SK-N-SH treated with all-trans-retinoic acid at 6 μM for 48 hours (cell line): ENCODE data around the gene TNFRSF12A.

Experiments used
- ATAC-seq: fragments of 200-7000 bp; cut with Tn5 transposase; 3 replicates; pipeline ENCODE4 v1.9.1; 2020; ENCODE audit warnings: mild to moderate bottlenecking, moderate library complexity
- ARNTL ChIP-seq: fragments of 450-650 bp; formaldehyde crosslinking; IDR thresholded peaks from 2 replicates; pipeline ENCODE4 v1.5.0; 2020; ENCODE audit warnings: low read depth, mild to moderate bottlenecking, moderate library complexity, borderline replicate concordance
- BACH2 ChIP-seq: fragments of 250-450 bp; sonication (Bioruptor Pico); IDR thresholded peaks from 2 replicates; pipeline ENCODE4 v1.9.0; 2021; ENCODE audit warnings: mild to moderate bottlenecking, borderline replicate concordance
- CSDC2 ChIP-seq: fragments of 250-450 bp; sonication (Bioruptor Pico); IDR thresholded peaks from 2 replicates; pipeline ENCODE4 v1.5.0; 2020; ENCODE audit warnings: mild to moderate bottlenecking, moderate library complexity
- CSRNP3 ChIP-seq: fragments of 250-450 bp; sonication (Bioruptor Pico); IDR thresholded peaks from 2 replicates; pipeline ENCODE4 v1.5.1; 2021; ENCODE audit warnings: mild to moderate bottlenecking, moderate library complexity
- ESRRG ChIP-seq: fragments of 250-450 bp; sonication (Bioruptor Pico); IDR thresholded peaks from 2 replicates; pipeline ENCODE4 v1.6.1; 2021; ENCODE audit warnings: mild to moderate bottlenecking
- GLIS3 ChIP-seq: fragments of 250-450 bp; sonication (Bioruptor Pico); IDR thresholded peaks from 2 replicates; pipeline ENCODE4 v1.5.0; 2020; ENCODE audit warnings: mild to moderate bottlenecking, moderate library complexity
- ISL1 ChIP-seq: fragments of 250-450 bp; sonication (Bioruptor Pico); IDR thresholded peaks from 2 replicates; pipeline ENCODE4 v2.1.2; 2022; ENCODE audit warnings: mild to moderate bottlenecking, moderate library complexity
- PATZ1 ChIP-seq: fragments of 250-450 bp; sonication (Bioruptor Pico); IDR thresholded peaks from 2 replicates; pipeline ENCODE4 v1.8.0; 2020; ENCODE audit warnings: mild to moderate bottlenecking, moderate library complexity, borderline replicate concordance
- POU6F1 ChIP-seq: fragments of 250-450 bp; sonication (Bioruptor Pico); IDR thresholded peaks from 2 replicates; pipeline ENCODE4 v1.8.0; 2021; ENCODE audit warnings: low read depth, mild to moderate bottlenecking, moderate library complexity, borderline replicate concordance
- RARB ChIP-seq: fragments of 250-450 bp; sonication (Bioruptor Pico); IDR thresholded peaks from 2 replicates; pipeline ENCODE4 v1.8.0; 2021; ENCODE audit warnings: mild to moderate bottlenecking, moderate library complexity
- TOX ChIP-seq: fragments of 250-450 bp; sonication (Bioruptor Pico); IDR thresholded peaks from 2 replicates; pipeline ENCODE4 v1.8.0; 2021; ENCODE audit warnings: mild to moderate bottlenecking, moderate library complexity, borderline replicate concordance
- ZC3H10 ChIP-seq: fragments of 250-450 bp; sonication (Bioruptor Pico); IDR thresholded peaks from 2 replicates; pipeline ENCODE4 v1.5.1; 2021; ENCODE audit warnings: mild to moderate bottlenecking, moderate library complexity
- ZFP30 ChIP-seq: fragments of 450-650 bp; formaldehyde crosslinking; IDR thresholded peaks from 2 replicates; pipeline ENCODE4 v1.5.0; 2022; ENCODE audit warnings: mild to moderate bottlenecking, moderate library complexity
- ZNF565 ChIP-seq: fragments of 450-650 bp; formaldehyde crosslinking; conservative IDR thresholded peaks from 2 replicates; pipeline ENCODE4 v1.5.0; 2020; ENCODE audit warnings: low read depth, mild to moderate bottlenecking, moderate library complexity
- ZNF8 ChIP-seq: fragments of 450-650 bp; formaldehyde crosslinking; IDR thresholded peaks from 2 replicates; pipeline ENCODE4 v1.5.0; 2020; ENCODE audit warnings: mild to moderate bottlenecking, moderate library complexity
- TF ChIP-seq, protein P1 (sequence below): fragments of 250-450 bp; sonication (Bioruptor Pico); IDR thresholded peaks from 2 replicates; pipeline ENCODE4 v1.5.0; 2020; ENCODE audit warnings: mild to moderate bottlenecking, moderate library complexity
- TF ChIP-seq, protein P2 (sequence below): fragments of 250-450 bp; sonication (Bioruptor Pico); IDR thresholded peaks from 2 replicates; pipeline ENCODE4 v1.5.1; 2020; ENCODE audit warnings: low read depth, mild to moderate bottlenecking, moderate library complexity

Gene TNFRSF12A

GRCh38 chr16:3019594-3020246 is 448 bp upstream of the TNFRSF12A start:
- TF ChIP-seq, protein P1, sequence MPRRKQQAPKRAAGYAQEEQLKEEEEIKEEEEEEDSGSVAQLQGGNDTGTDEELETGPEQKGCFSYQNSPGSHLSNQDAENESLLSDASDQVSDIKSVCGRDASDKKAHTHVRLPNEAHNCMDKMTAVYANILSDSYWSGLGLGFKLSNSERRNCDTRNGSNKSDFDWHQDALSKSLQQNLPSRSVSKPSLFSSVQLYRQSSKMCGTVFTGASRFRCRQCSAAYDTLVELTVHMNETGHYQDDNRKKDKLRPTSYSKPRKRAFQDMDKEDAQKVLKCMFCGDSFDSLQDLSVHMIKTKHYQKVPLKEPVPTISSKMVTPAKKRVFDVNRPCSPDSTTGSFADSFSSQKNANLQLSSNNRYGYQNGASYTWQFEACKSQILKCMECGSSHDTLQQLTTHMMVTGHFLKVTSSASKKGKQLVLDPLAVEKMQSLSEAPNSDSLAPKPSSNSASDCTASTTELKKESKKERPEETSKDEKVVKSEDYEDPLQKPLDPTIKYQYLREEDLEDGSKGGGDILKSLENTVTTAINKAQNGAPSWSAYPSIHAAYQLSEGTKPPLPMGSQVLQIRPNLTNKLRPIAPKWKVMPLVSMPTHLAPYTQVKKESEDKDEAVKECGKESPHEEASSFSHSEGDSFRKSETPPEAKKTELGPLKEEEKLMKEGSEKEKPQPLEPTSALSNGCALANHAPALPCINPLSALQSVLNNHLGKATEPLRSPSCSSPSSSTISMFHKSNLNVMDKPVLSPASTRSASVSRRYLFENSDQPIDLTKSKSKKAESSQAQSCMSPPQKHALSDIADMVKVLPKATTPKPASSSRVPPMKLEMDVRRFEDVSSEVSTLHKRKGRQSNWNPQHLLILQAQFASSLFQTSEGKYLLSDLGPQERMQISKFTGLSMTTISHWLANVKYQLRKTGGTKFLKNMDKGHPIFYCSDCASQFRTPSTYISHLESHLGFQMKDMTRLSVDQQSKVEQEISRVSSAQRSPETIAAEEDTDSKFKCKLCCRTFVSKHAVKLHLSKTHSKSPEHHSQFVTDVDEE = no peak
- TF ChIP-seq CSDC2 (CRISPR knock-in tag) (no peak), TOX (no peak), BACH2 (no peak), CSRNP3 (CRISPR knock-in tag) (no peak), RARB (no peak), ZFP30 (CRISPR knock-in tag) (no peak), ISL1 (CRISPR knock-in tag) (no peak), PATZ1 (CRISPR knock-in tag) (no peak), ZNF565 (CRISPR knock-in tag) (no peak), ARNTL (no peak), POU6F1 (CRISPR knock-in tag) (no peak), ESRRG (CRISPR knock-in tag) (no peak)
- no peak for ATAC-seq

GRCh38 chr16:3020604-3021448 is 658 bp downstream of the TNFRSF12A start:
- ATAC-seq = peak; percentile 29
- TF ChIP-seq ZC3H10 (peak; percentile 30; the same call in 1 of the 2 replicates), BACH2 (no peak), ISL1 (CRISPR knock-in tag) (0 out of 2 replicates have a peak, but pooled peaks have one; percentile 13), GLIS3 (CRISPR knock-in tag) (peak; percentile 88), ZNF8 (CRISPR knock-in tag) (no peak), PATZ1 (CRISPR knock-in tag) (peak; percentile 98), CSDC2 (CRISPR knock-in tag) (0 out of 2 replicates have a peak, but pooled peaks have one; percentile 12)
- TF ChIP-seq, protein P2, sequence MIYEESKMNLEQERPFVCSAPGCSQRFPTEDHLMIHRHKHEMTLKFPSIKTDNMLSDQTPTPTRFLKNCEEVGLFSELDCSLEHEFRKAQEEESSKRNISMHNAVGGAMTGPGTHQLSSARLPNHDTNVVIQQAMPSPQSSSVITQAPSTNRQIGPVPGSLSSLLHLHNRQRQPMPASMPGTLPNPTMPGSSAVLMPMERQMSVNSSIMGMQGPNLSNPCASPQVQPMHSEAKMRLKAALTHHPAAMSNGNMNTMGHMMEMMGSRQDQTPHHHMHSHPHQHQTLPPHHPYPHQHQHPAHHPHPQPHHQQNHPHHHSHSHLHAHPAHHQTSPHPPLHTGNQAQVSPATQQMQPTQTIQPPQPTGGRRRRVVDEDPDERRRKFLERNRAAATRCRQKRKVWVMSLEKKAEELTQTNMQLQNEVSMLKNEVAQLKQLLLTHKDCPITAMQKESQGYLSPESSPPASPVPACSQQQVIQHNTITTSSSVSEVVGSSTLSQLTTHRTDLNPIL (CRISPR knock-in tag) = peak; percentile 73; the same call in 1 of the 2 replicates
